IPS-11a (cell line): ENCODE results near the gene NSF.
"Not testable (repeated sequence)": the region's sequence is repeated elsewhere in the genome, so short reads cannot be mapped to it uniquely, and the experiment has no call there.

Experiments
- H3K4me3 ChIP-seq: one replicate; pipeline ENCODE4 v1.5.1; 2013; ENCODE audit warnings: low read depth, low read length, control low read depth

NSF gene

GRCh38 chr17:46756081-46756735, 165.7 kb downstream of the NSF start:
- H3K4me3 ChIP-seq, result no peak overlapping the region

GRCh38 chr17:46756861-46757260, 166.4 kb downstream of the NSF start:
- no peak overlapping the region for H3K4me3 ChIP-seq

GRCh38 chr17:46757588-46757987, 167.1 kb downstream of the NSF start:
- H3K4me3 ChIP-seq, result not testable (repeated sequence)

GRCh38 chr17:46758614-46759013, 168.1 kb downstream of the NSF start:
- no peak overlapping the region for H3K4me3 ChIP-seq

GRCh38 chr17:46759141-46759540, 168.7 kb downstream of the NSF start:
- H3K4me3 ChIP-seq, result no peak overlapping the region

GRCh38 chr17:46763416-46763815, 172.9 kb downstream of the NSF start:
- no peak overlapping the region for H3K4me3 ChIP-seq

- H3K4me3 ChIP-seq, result no peak overlapping the region
These were observed 173.7 kb downstream of the NSF start for GRCh38 chr17:46764000-46764708.

- H3K4me3 ChIP-seq, result no peak overlapping the region
These were observed 174.4 kb downstream of the NSF start for GRCh38 chr17:46764709-46765401.

- no peak overlapping the region for H3K4me3 ChIP-seq
These were observed 175.0 kb downstream of the NSF start for GRCh38 chr17:46765453-46765852.

GRCh38 chr17:46766493-46767491, 176.3 kb downstream of the NSF start:
- no peak overlapping the region for H3K4me3 ChIP-seq

GRCh38 chr17:46768540-46768870, 178.0 kb downstream of the NSF start:
- no peak overlapping the region for H3K4me3 ChIP-seq

- not testable (repeated sequence) for H3K4me3 ChIP-seq
These were observed 178.4 kb downstream of the NSF start for GRCh38 chr17:46768896-46769295.

- no peak overlapping the region for H3K4me3 ChIP-seq
These were observed 179.3 kb downstream of the NSF start for GRCh38 chr17:46769531-46770438.

- H3K4me3 ChIP-seq, result no peak overlapping the region
These were observed 180.0 kb downstream of the NSF start for GRCh38 chr17:46770439-46770817.

GRCh38 chr17:46770818-46771560, 180.5 kb downstream of the NSF start:
- no peak overlapping the region for H3K4me3 ChIP-seq

GRCh38 chr17:46771561-46772474, 181.3 kb downstream of the NSF start:
- peak overlapping the region; percentile 21 for H3K4me3 ChIP-seq

- peak overlapping the region; percentile 21 for H3K4me3 ChIP-seq
These were observed 182.2 kb downstream of the NSF start for GRCh38 chr17:46772475-46773220.

GRCh38 chr17:46773221-46773605, 182.7 kb downstream of the NSF start:
- H3K4me3 ChIP-seq, result no peak overlapping the region
